Spleen (tissue), 7 donors: Measurements from ENCODE around the gene PRDM16.

Experiments
- POLR2A ChIP-seq, 3 donors: fragments of 450-650 bp; IDR thresholded peaks; one replicate each; pipeline ENCODE4 v1.5.1; 2017; ENCODE audit warnings: antibody characterized with exemption in 3 of 3, mild to moderate bottlenecking in 1 of 3
- POLR2AphosphoS5 ChIP-seq, 3 donors: sonication (generic); formaldehyde crosslinking; IDR thresholded peaks; one replicate each; pipeline ENCODE4 v1.5.1; 2017; ENCODE audit warnings: antibody characterized with exemption in 3 of 3
- TF ChIP-seq, protein P1 (sequence below), 11 experiments: fragments of 200-600 bp in 7 of 11; fragments of 450-650 bp in 4 of 11; sonication (generic) in 4 of 11; IDR thresholded peaks in 8 of 11; conservative IDR thresholded peaks in 3 of 11; 1 replicate in 7 of 11; 2 replicates in 4 of 11; pipeline versions ENCODE4 v1.4.0 to v1.8.0; 2016 to 2021; ENCODE audit warnings: antibody characterized with exemption in 11 of 11, inconsistent platforms in 4 of 11, mild to moderate bottlenecking in 1 of 11
- donor health status: DM: no; HTN: no; CAD: no; lungs with moderate emphysema.
- donor health status: DM: no; HTN: no; CAD: no.
- donor health status: DM: no; HTN: no; CAD: no.

DNA sequence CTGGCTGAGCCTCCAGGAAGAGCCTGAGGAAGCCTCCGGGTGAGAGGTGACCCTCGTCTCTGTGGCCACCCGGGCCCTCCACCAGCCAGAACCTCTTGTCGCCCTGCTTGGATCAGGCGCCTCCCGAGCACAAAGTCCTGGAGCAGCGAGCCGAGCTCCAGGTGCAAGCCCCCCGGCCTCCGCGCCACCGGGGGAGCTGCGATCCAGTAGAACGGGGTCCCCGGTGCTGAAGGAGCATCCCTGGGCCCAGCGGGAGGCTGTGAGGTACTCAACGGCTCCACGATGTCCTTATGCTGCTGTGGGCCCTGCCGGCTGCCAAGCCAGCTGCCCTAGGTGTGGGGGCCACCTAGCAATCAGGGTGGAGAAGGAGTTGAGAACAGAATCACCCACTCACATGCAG is 102.8 kb downstream of the PRDM16 start:
- TF ChIP-seq, protein P1, sequence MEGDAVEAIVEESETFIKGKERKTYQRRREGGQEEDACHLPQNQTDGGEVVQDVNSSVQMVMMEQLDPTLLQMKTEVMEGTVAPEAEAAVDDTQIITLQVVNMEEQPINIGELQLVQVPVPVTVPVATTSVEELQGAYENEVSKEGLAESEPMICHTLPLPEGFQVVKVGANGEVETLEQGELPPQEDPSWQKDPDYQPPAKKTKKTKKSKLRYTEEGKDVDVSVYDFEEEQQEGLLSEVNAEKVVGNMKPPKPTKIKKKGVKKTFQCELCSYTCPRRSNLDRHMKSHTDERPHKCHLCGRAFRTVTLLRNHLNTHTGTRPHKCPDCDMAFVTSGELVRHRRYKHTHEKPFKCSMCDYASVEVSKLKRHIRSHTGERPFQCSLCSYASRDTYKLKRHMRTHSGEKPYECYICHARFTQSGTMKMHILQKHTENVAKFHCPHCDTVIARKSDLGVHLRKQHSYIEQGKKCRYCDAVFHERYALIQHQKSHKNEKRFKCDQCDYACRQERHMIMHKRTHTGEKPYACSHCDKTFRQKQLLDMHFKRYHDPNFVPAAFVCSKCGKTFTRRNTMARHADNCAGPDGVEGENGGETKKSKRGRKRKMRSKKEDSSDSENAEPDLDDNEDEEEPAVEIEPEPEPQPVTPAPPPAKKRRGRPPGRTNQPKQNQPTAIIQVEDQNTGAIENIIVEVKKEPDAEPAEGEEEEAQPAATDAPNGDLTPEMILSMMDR (IDR thresholded peaks at IDR 0.05 in 8 of 11, conservative IDR thresholded peaks at IDR 0.05 in 3 of 11): no peak
- no peak for TF ChIP-seq POLR2AphosphoS5 (IDR thresholded peaks at IDR 0.05)
- TF ChIP-seq POLR2A (IDR thresholded peaks at IDR 0.05): no peak
